NCI-H1930 (cell line): ENCODE results near the gene PM20D2.

ENCODE experiments used
- DNase-seq, 2 experiments: peaks; one replicate each; lab custom pipeline; 2025; lab: John Stamatoyannopoulos, UW

PM20D2 gene

GRCh38 chr6:89145091-89145955, 532 bp upstream of the PM20D2 start:
- DNase-seq = no peak

GRCh38 chr6:89146718-89147700, 1.2 kb downstream of the PM20D2 start:
- no peak for DNase-seq

GRCh38 chr6:89148016-89148750, 2.3 kb downstream of the PM20D2 start:
- DNase-seq = no peak

DNA sequence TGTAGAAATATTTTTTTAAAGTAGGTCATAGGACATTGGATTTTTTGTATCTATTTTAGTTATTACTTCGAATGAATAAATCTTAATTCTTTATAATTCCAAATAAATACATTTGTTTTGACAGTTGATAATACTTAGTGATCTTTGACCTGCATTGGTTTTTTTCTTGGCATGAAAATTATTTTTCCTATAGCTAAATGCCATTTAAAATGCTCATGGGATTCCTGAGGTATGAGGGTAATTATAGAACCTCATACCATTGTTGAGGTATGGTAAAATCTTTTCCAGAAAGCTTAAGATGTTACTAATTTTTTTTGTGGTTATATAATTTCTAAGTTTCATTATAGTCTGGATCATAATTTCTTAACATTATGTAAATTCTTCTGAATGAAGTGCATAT, 8.3 kb downstream of the PM20D2 start:
- no peak for DNase-seq

DNA sequence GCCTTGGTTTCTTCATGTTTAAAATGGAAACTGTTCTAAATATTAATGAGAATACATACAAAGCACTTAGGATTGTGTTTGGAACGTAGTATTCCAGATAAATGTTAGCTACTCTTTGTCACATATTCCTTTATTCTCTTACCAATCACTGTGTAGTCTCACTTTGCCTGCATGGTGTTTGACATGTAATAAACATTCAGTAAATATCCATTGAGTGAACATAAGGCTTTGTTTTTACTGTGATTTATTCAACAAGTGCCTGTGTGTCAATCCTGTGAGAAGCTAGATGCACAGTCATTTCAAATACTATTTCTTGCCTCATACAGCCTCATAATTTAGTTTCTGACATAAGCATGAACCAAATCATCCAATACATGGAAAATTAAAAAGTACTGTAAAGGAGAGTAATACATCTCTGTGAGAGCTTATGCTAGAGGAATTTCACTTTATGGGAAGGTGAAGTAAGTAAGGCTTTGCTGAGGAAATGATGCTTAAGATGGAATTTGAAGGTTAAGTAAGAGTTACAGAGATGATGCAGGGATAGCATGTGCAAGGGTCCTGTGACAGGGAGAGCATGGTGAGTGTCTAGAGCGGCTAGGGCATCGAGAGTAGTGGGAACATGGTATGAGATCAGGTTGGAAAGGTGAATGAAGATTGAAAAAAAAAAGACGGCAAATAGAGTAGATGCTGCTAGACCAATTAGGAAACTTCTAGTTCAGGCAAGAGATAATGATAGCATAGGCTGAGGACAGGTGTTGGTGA, 14.7 kb downstream of the PM20D2 start:
- DNase-seq = no peak

- DNase-seq = no peak
These were observed 15.6 kb downstream of the PM20D2 start for GRCh38 chr6:89161326-89162046.

DNA sequence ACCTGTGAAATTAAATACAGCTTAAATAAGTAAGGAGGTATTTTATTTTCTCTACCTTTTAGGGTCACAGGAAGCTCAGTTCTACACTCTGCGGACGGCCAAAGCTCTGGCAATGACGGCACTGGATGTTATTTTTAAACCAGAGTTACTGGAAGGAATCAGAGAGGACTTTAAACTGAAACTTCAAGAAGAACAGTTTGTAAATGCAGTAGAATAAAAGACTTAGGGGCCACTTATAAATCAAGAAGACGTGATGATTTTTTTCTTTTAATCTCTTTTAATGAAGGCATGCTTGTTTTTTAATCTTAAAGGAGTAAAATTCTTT, 16.2 kb downstream of the PM20D2 start:
- DNase-seq = no peak

DNA sequence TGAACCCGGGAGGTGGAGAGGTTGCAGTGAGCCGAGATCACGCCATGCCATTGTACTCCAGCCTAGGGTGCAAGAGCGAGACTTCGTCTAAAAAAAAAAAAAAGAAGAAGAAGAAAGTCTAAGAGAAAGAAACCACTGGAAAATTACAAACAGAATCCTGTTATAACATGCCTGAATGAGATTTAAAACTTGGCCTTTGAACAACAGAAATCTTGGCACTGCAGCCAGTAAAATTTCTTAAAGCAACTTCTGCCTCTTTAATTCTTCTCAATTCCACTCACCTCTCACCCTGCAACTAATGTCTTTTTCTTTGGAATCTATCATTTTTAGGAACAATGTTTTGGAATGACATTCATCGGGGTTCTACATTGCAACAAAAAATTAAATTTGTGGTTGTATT, 26.3 kb downstream of the PM20D2 start:
- no peak for DNase-seq

DNA sequence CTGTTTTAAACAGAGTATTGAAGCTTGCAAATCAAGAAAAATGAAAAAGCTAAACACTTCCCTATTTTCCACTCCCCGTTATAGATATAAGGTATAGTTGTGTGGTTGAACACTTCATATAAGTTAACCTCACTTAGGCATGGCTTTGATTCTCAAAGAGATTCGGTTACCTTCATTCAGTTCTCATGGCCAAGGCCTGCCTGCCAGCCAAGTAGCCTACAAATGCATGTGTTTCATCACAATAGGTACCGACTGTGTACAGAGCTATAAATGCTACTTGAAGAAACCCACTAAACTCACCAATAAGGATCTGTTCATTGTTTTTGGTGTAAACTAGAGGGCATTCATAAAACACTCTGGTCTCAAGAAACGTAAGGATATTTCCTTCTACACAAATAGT, 27.8 kb downstream of the PM20D2 start:
- no peak for DNase-seq

- DNase-seq = no peak
These were observed 34.3 kb downstream of the PM20D2 start for GRCh38 chr6:89180112-89180511.

- no peak for DNase-seq
These were observed 35.1 kb downstream of the PM20D2 start for GRCh38 chr6:89180971-89181370.

- no peak for DNase-seq
These were observed 37.4 kb downstream of the PM20D2 start for GRCh38 chr6:89183294-89183693.

GRCh38 chr6:89184344-89184743, 38.5 kb downstream of the PM20D2 start:
- DNase-seq = no peak

- no peak for DNase-seq
These were observed 40.9 kb downstream of the PM20D2 start for GRCh38 chr6:89186762-89187161.

GRCh38 chr6:89187504-89187903, 41.6 kb downstream of the PM20D2 start:
- no peak for DNase-seq

- no peak for DNase-seq
These were observed 44.9 kb downstream of the PM20D2 start for GRCh38 chr6:89190741-89191140.

- no peak for DNase-seq
These were observed 48.7 kb downstream of the PM20D2 start for GRCh38 chr6:89194559-89194958.

DNA sequence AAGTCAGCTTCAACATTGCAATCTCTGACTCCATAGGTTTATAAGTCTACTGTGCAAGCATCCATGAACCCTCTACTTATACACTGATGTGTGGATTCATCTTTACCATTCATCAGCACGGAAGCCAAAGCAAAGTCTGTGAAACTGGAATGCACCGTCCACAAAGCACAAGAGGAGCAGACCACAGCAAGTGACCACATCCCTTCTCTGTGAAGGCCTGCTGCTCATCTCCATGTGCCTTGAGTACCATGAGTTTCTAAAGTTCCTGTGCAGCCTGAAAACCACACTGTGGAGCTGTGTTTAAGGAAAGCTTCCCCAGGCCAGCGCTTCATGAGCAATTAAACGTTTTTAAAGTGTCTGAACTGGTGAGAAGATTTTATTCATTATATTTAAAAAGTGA, 51.3 kb downstream of the PM20D2 start:
- DNase-seq = no peak

- no peak for DNase-seq
These were observed 52.4 kb downstream of the PM20D2 start for GRCh38 chr6:89198235-89198634.

- no peak for DNase-seq
These were observed 53.7 kb downstream of the PM20D2 start for GRCh38 chr6:89199579-89199978.

DNA sequence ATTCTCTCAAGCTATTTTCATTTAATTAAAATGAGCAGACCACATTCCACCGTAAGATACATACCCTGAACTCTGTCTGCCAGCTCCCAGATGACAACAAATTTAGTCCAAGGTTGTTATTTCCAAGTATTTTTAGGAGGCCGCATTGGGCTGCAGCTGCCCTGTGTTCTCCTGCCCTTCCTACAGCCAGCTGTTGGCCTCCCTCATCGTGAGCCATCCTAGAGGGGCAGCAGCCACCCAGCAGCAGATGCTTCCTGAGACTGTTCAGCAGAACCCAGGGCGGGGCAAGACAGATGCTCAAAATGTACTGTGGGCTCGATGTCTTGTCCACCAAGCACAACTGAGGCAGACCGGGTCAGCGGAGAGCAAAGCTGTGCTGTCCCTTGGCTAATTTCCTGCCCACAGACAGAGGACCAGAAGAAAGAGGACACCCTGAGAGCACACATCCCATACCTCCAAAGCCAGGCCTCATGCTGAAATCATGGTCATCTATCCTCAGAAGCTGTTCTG, 54.9 kb downstream of the PM20D2 start:
- no peak for DNase-seq
